Mucosa of rectum (tissue), 2 donors: ENCODE data around the gene MYH6.

ENCODE experiments used
- H3K27ac ChIP-seq, 2 donors: one replicate each; pipeline ENCODE4 v1.7.0; 2013; ENCODE audit warnings: inconsistent platforms in 2 of 2, low read depth in 2 of 2, low read length in 2 of 2
- H3K27me3 ChIP-seq, 2 donors: one replicate each; pipeline ENCODE4 v1.7.0; 2013; ENCODE audit warnings: low read length in 2 of 2; ENCODE audit not compliant: control insufficient read depth in 2 of 2, insufficient read depth in 2 of 2
- H3K36me3 ChIP-seq, 2 donors: one replicate each; pipeline ENCODE4 v1.7.0; 2013; ENCODE audit warnings: low read length in 2 of 2; ENCODE audit not compliant: control insufficient read depth in 2 of 2, insufficient read depth in 2 of 2
- H3K4me1 ChIP-seq, 2 donors: one replicate each; pipeline ENCODE4 v1.7.0; 2013; ENCODE audit warnings: low read length in 2 of 2, mild to moderate bottlenecking in 1 of 2; ENCODE audit not compliant: control insufficient read depth in 2 of 2, insufficient read depth in 2 of 2
- H3K4me3 ChIP-seq, 2 donors: one replicate each; pipeline ENCODE4 v1.7.0; 2013; ENCODE audit warnings: low read length in 2 of 2
- H3K9ac ChIP-seq, 2 donors: one replicate each; pipeline ENCODE4 v1.7.0; 2013; ENCODE audit warnings: low read length in 2 of 2, low read depth in 1 of 2, mild to moderate bottlenecking in 1 of 2
- H3K9me3 ChIP-seq, 2 donors: one replicate each; pipeline ENCODE4 v1.7.0; 2013; ENCODE audit warnings: low read length in 2 of 2; ENCODE audit not compliant: control insufficient read depth in 2 of 2
- donor health status: healthy.
- donor health status: Normal muscosa, but diverticular disease.

Gene MYH6

DNA sequence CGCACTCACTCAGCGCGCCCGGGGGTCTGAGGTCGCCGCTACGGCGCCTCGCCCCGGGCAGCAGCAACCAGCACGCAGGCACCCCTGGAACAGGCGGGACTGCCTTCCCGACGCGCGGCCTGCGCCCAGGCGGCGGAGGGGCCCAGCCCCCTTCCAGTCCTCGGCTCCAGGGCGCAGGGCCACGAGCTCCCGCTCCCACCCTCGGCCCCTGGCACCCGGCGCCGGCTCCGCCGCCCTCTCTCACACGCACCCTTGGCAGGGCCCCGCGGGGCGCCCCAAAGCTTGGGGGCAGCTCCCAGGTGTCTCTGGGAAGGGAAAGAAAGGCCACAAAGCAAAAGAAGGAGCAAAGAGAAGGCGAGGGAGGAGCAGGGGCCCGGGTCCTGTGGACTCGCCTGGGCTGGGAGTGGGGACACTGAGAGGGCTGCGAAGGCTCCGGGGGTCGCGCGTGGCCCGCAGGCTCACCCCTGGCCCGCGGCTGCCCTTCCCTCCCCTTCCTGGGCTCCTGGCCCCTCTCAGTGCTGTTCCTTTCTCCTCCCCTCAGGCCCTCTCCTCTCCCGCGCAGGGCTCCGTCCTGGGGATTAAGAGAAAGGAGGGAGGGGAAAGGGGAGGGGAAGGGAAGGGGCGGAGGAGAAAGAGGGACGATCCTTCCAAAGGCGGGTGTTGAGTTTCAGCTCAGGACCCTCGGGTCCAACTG is 42.2 kb downstream of the MYH6 start:
- Histone ChIP-seq H3K27ac (peak overlapping the region; percentile 66 to 85), H3K9me3 (no peaks in the 10 kb centered on the region), H3K4me1 (no peaks in the 10 kb centered on the region), H3K9ac (peak overlapping the region in 1 of 2 donors; percentile 62), H3K27me3 (peaks cover 8 to 24% of the 10 kb centered on the region in 2 donors), H3K4me3 (peak overlapping the region; percentile 31 to 52), H3K36me3 (no peaks in the 10 kb centered on the region)

GRCh38 chr14:23365036-23365731 is 42.9 kb downstream of the MYH6 start, which contains the start of gene EFS:
TSS of gene EFS (minus strand) at chr14:23365172. CDS start at chr14:23365025, 147 bp downstream.
- H3K9ac ChIP-seq, result peak within 1 kb of the TSS; percentile 41 to 62
- H3K27me3 ChIP-seq, result peaks cover 8 to 24% of the 10 kb centered on the region in 2 donors
- H3K36me3 ChIP-seq, result no peaks in the 10 kb centered on the region

DNA sequence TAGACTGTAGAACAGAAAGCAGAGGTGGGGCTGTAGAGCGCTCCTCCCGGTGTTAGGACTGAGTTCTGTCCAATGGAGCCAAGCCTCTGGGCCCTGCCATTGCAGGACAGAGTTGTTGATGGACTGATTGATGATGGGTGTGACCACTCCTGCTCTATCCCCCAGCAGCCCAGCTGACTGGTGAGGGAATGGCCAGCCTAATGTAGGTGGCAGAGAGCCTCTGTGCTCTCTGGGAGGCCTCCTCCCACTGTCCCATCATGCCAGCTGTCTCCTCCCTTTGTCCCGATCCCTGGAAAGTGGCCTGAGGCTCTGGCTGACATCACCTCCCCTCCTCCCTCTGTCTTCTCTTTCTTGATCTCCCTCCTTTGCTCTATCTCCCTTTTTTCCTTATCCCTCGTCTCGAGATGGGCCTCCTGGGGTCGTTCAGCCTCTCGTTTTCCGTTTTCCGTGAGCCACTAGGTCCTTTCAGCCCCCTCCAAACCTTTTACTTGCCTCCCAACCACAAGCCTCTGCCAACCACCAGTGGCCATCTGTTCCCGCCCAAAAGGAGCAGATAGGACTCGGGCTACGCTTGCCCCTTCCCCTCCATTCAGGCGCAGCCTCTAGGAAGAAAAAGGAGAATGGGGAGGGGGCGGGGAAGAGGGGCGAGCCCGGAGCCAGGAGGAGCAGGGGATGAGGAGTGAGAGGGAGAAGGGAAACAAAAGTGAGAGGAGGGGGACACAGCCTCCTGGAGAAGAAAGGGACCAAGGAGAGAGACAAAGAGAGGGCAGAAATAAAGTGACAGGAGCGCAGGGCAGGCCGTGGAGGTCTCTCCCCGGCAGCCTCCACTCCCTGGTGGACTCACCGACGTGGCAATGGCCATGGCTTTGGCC is 43.7 kb downstream of the MYH6 start:
- Histone ChIP-seq H3K9ac (peak overlapping the region; percentile 41 to 58), H3K4me3 (peak overlapping the region; percentile 48 to 63), H3K36me3 (no peaks in the 10 kb centered on the region), H3K4me1 (no peaks in the 10 kb centered on the region), H3K27ac (peak overlapping the region; percentile 66 to 85), H3K9me3 (no peaks in the 10 kb centered on the region), H3K27me3 (peaks cover 8 to 24% of the 10 kb centered on the region in 2 donors)

More at GRCh38 chr14:23365036-23365731, 42.9 kb downstream of the MYH6 start, which contains the start of gene EFS:
- H3K4me3 ChIP-seq, result peak within 1 kb of the TSS; percentile 52 to 63
- H3K27ac ChIP-seq, result peak within 1 kb of the TSS; percentile 66 to 85
- H3K9me3 ChIP-seq, result no peaks in the 10 kb centered on the region
- no peaks in the 10 kb centered on the region for H3K4me1 ChIP-seq

- Histone ChIP-seq H3K4me3 (no peak overlapping the region), H3K9me3 (no peaks in the 10 kb centered on the region), H3K9ac (no peak overlapping the region), H3K27ac (no peak overlapping the region), H3K4me1 (no peaks in the 10 kb centered on the region), H3K27me3 (peaks cover 8 to 18% of the 10 kb centered on the region in 2 donors), H3K36me3 (no peaks in the 10 kb centered on the region)
These were observed 45.9 kb downstream of the MYH6 start for GRCh38 chr14:23362200-23362599.

DNA sequence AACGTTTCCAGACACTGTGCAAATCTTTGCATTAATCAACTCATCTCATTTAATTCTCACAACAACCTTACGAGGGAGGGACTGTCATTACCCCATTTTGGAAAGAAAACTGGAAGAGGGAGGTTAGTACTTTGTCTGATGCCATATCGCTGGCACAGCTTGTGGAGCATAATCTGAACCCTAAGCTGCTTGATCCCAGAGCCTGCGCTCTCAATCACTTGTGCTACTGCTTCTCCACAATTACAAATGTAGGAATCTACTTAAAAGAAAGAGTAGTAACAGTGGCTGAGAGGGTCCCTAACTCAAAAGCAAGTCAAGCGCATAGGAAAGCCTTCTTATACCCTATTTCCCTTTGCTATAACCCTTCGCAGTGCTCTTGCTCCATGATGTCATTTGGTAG is 46.3 kb downstream of the MYH6 start:
- Histone ChIP-seq H3K9ac (no peak overlapping the region), H3K27me3 (peaks cover 7 to 16% of the 10 kb centered on the region in 2 donors), H3K36me3 (no peaks in the 10 kb centered on the region), H3K9me3 (no peaks in the 10 kb centered on the region), H3K4me3 (no peak overlapping the region), H3K27ac (no peak overlapping the region), H3K4me1 (no peaks in the 10 kb centered on the region)

DNA sequence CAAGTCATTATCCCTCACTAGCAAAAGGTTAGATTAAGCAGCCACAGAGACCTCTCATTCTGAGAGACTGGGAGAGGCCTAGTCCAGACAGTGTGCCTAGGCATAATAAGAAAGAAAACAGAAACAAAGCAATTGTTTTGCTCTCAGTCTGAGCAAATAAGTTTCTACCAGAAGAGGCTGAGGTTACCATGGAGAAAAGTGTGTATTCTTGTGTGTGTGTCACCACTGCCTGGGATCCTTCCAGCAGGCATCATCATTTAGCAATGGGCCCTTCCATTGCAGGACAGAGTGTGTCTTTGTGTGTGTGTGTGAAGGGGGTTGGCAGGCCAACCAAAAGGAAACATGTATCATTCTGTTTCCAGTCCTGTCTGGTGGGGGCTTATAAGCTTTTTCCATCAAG is 46.8 kb downstream of the MYH6 start:
- Histone ChIP-seq H3K27ac (no peak overlapping the region), H3K9ac (no peak overlapping the region)

GRCh38 chr14:23360496-23360895 is 47.6 kb downstream of the MYH6 start:
- Histone ChIP-seq H3K9me3 (no peaks in the 10 kb centered on the region), H3K27me3 (peaks cover 6 to 19% of the 10 kb centered on the region in 2 donors), H3K4me3 (no peak overlapping the region), H3K27ac (no peak overlapping the region), H3K4me1 (no peaks in the 10 kb centered on the region), H3K36me3 (no peaks in the 10 kb centered on the region), H3K9ac (no peak overlapping the region)

More for the DNA sequence above, 46.8 kb downstream of the MYH6 start:
- H3K27me3 ChIP-seq, result peaks cover 6 to 15% of the 10 kb centered on the region in 2 donors
- no peaks in the 10 kb centered on the region for H3K9me3 ChIP-seq
- H3K36me3 ChIP-seq, result no peaks in the 10 kb centered on the region
- no peaks in the 10 kb centered on the region for H3K4me1 ChIP-seq
- no peak overlapping the region for H3K4me3 ChIP-seq

- Histone ChIP-seq H3K9ac (no peak overlapping the region), H3K4me1 (no peaks in the 10 kb centered on the region), H3K27me3 (peaks cover 6 to 21% of the 10 kb centered on the region in 2 donors), H3K36me3 (no peaks in the 10 kb centered on the region), H3K9me3 (no peaks in the 10 kb centered on the region), H3K27ac (no peak overlapping the region), H3K4me3 (no peak overlapping the region)
These were observed 48.2 kb downstream of the MYH6 start for GRCh38 chr14:23359722-23360447.

DNA sequence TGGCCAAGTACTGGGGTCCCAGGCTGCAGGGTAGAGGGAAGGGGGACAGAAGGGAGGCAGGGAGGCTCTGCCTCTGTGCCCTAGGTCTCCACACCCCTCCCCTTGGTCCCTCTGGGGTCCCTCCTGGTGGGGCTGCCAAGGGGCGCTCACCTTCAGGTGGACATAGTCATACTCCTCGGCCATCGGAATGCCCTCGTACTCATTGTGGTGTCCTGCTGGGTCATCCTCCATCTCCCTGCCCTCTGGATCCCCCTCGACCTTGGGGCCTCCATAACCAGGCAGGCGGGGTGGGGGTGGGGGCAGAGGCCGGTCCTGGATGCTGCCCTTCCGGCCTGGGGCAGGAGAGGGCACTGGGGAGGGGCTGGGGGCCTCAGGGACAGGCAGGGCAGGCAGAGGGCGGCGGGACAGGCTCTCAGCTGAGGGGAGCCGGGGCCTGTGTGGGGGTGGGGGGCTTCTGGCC is 48.9 kb downstream of the MYH6 start:
- Histone ChIP-seq H3K9ac (no peak overlapping the region), H3K36me3 (no peaks in the 10 kb centered on the region), H3K27me3 (peaks cover 3 to 16% of the 10 kb centered on the region in 2 donors), H3K27ac (no peak overlapping the region), H3K4me1 (no peaks in the 10 kb centered on the region), H3K4me3 (no peak overlapping the region), H3K9me3 (no peaks in the 10 kb centered on the region)
